OCI-LY3 (cell line): Measurements from ENCODE around the gene CLSTN2.
A peak's percentile ranks its signal among the peaks of the same experiment; 100 is the strongest.

ENCODE experiments used
- H2AFZ ChIP-seq: fragments of 200-600, 300-600 bp; shearing (Covaris generic); 2 replicates; pipeline ENCODE4 v1.6.0; 2014; ENCODE audit warnings: antibody characterized with exemption, low read depth, low read length
- H3K27ac ChIP-seq: fragments of 200-600, 300-600 bp; sonication (generic); 2 replicates; pipeline ENCODE4 v1.5.1; 2014; ENCODE audit warnings: mild to moderate bottlenecking, low read length, moderate library complexity, mixed read lengths
- H3K27me3 ChIP-seq: fragments of 200-600, 300-600 bp; sonication (generic); 2 replicates; pipeline ENCODE4 v1.6.1; 2014; ENCODE audit warnings: low read depth, low read length, mixed read lengths
- H3K36me3 ChIP-seq: fragments of 200-600, 300-600 bp; sonication (generic); replicated peaks from 2 replicates; pipeline ENCODE3; 2014; ENCODE audit warnings: low read depth, low read length, mixed read lengths
- H3K4me1 ChIP-seq: fragments of 300-600, 200-600 bp; sonication (generic); 2 replicates; pipeline ENCODE4 v1.6.1; 2014; ENCODE audit warnings: low read length, mixed read lengths
- H3K4me2 ChIP-seq: fragments of 200-600, 300-600 bp; sonication (generic); 2 replicates; pipeline ENCODE4 v1.6.1; 2014; ENCODE audit warnings: low read length, mixed read lengths
- H3K4me3 ChIP-seq: fragments of 300-600, 200-600 bp; sonication (generic); 2 replicates; pipeline ENCODE4 v1.5.1; 2014; ENCODE audit warnings: antibody characterized with exemption, mild to moderate bottlenecking, low read length, moderate library complexity
- H3K79me2 ChIP-seq: fragments of 300-600, 200-600 bp; shearing (Covaris generic); 2 replicates; pipeline ENCODE4 v1.6.1; 2014; ENCODE audit warnings: mild to moderate bottlenecking, low read length, mixed read lengths
- H3K9ac ChIP-seq: fragments of 300-600, 200-600 bp; shearing (Covaris generic); 2 replicates; pipeline ENCODE4 v1.6.0; 2014; ENCODE audit warnings: mild to moderate bottlenecking, low read length, moderate library complexity
- H3K9me3 ChIP-seq: fragments of 200-600, 300-600 bp; shearing (Covaris generic); 2 replicates; pipeline ENCODE4 v1.6.1; 2014; ENCODE audit warnings: low read length, mixed read lengths; ENCODE audit not compliant: insufficient read depth
- H4K20me1 ChIP-seq: fragments of 200-600, 300-600 bp; sonication (generic); 2 replicates; pipeline ENCODE4 v1.6.1; 2016; ENCODE audit warnings: low read length, mixed read lengths; ENCODE audit not compliant: insufficient read depth
- EZH2phosphoT487 ChIP-seq: fragments of 200-600 bp; shearing (Covaris generic); IDR thresholded peaks from 2 replicates; pipeline ENCODE4 v1.6.1; 2018; ENCODE audit warnings: antibody characterized with exemption, mixed run types, low read depth
- TF ChIP-seq, protein P1 (sequence below): fragments of 200-600, 300-600 bp; sonication (generic); IDR thresholded peaks from 2 replicates; pipeline ENCODE4 v1.5.1; 2014; ENCODE audit warnings: antibody characterized with exemption, low read length, low read depth

The CLSTN2 gene

DNA sequence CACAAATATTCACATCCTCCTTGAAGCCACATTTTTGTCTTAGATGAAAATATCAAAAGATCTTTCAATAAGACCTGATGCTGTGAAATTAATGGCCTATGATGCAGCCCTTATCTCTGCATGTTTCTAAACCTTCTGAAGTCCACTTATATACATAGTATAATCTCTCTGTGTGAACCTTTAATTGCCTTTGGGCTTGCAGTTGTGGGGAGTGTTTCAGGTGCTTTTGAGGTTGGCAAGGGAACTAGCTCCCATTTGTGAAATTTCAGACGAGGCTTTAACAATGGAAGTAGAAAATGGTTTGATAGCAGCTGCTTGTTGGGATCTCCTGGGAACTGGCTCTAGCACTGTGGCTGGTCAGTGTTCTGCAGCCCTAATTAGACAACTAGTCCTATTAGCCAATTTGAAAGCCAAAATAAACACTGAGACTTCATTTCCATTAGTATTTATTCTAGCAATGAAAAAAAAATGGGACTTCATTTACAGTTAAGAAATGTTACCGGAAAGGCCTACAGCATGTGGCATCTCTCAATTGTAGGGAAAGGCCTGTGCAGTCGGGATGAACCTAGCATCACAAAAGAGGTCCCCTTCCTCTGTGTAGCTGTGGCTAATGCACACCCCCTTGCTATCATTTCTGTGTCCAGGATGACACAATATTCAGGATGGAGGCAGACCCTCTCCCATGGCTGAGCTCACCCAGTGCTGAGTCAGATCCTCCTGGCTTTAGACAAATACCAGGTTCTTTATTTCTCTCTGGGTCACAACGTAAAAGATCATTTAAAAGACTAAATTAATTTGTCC is 602.1 kb downstream of the CLSTN2 start:
- Histone ChIP-seq H3K9me3 (0 out of 2 replicates have a peak, but pooled peaks cover 3% of the 10 kb centered on the region), H3K27ac (no peak overlapping the region), H3K27me3 (peaks cover 41% of the 10 kb centered on the region), H3K79me2 (no peaks in the 10 kb centered on the region), H2AFZ (no peak overlapping the region), H3K36me3 (peaks cover 3% of the 10 kb centered on the region), H3K4me1 (peaks cover 36% of the 10 kb centered on the region), H3K9ac (no peak overlapping the region), H3K4me2 (no peak overlapping the region), H4K20me1 (0 out of 2 replicates have a peak, but pooled peaks cover 3% of the 10 kb centered on the region), H3K4me3 (no peak overlapping the region)
- TF ChIP-seq EZH2phosphoT487 = no peak
- TF ChIP-seq, protein P1, sequence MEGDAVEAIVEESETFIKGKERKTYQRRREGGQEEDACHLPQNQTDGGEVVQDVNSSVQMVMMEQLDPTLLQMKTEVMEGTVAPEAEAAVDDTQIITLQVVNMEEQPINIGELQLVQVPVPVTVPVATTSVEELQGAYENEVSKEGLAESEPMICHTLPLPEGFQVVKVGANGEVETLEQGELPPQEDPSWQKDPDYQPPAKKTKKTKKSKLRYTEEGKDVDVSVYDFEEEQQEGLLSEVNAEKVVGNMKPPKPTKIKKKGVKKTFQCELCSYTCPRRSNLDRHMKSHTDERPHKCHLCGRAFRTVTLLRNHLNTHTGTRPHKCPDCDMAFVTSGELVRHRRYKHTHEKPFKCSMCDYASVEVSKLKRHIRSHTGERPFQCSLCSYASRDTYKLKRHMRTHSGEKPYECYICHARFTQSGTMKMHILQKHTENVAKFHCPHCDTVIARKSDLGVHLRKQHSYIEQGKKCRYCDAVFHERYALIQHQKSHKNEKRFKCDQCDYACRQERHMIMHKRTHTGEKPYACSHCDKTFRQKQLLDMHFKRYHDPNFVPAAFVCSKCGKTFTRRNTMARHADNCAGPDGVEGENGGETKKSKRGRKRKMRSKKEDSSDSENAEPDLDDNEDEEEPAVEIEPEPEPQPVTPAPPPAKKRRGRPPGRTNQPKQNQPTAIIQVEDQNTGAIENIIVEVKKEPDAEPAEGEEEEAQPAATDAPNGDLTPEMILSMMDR = no peak

DNA sequence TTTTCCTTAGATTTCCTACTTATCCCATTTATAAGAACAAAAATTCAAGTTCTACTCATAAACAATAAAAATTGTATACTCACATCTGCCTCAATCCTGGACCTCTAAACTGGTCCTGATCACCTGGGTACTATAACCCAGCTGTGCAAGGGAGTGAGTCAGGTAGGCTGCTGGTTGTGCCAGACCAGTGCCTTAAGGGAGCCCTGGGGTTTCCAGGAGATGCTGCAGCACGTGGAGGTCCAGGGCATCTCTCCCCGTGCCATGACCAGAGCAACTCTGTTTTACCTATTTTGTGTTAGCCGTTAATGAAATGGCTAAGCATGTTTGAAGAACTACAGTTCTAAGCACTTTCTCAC is 602.7 kb downstream of the CLSTN2 start:
- Histone ChIP-seq H3K4me1 (peaks cover 36% of the 10 kb centered on the region), H3K4me3 (no peak overlapping the region), H3K9ac (no peak overlapping the region), H3K27ac (no peak overlapping the region), H3K4me2 (no peak overlapping the region), H3K79me2 (no peaks in the 10 kb centered on the region), H3K9me3 (0 out of 2 replicates have a peak, but pooled peaks cover 3% of the 10 kb centered on the region), H2AFZ (no peak overlapping the region), H4K20me1 (0 out of 2 replicates have a peak, but pooled peaks cover 3% of the 10 kb centered on the region), H3K27me3 (peaks cover 41% of the 10 kb centered on the region), H3K36me3 (peaks cover 3% of the 10 kb centered on the region)
- no peak for TF ChIP-seq EZH2phosphoT487
- TF ChIP-seq, protein P1 = no peak

DNA sequence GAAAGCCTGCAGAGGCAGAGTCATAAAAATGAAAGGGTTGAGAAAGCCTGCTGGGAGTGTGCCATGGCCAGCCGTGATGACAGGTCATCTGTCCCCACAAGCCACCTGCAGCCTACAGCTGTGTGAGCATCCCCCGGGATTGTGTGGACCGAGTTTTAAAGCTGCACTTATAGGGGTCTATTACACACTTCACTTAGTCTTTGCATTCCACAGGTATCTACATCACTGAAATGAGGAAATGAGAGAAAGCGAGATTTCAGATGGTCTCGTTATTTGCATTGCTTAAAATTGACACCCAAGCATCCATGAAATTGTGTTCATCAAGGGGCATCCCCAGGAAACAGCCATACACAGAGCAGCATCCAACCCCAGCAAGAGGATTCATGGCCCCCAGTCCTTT is 605.3 kb downstream of the CLSTN2 start:
- Histone ChIP-seq H4K20me1 (0 out of 2 replicates have a peak, but pooled peaks cover 3% of the 10 kb centered on the region), H3K9me3 (no peaks in the 10 kb centered on the region), H3K4me3 (peak overlapping the region; percentile 43), H3K27me3 (peaks cover 51% of the 10 kb centered on the region), H2AFZ (no peak overlapping the region), H3K9ac (no peak overlapping the region), H3K4me1 (peaks cover 36% of the 10 kb centered on the region), H3K79me2 (no peaks in the 10 kb centered on the region), H3K4me2 (peak overlapping the region; percentile 82), H3K27ac (no peak overlapping the region), H3K36me3 (no peaks in the 10 kb centered on the region)
- TF ChIP-seq, protein P1 = no peak
- TF ChIP-seq EZH2phosphoT487 = no peak

DNA sequence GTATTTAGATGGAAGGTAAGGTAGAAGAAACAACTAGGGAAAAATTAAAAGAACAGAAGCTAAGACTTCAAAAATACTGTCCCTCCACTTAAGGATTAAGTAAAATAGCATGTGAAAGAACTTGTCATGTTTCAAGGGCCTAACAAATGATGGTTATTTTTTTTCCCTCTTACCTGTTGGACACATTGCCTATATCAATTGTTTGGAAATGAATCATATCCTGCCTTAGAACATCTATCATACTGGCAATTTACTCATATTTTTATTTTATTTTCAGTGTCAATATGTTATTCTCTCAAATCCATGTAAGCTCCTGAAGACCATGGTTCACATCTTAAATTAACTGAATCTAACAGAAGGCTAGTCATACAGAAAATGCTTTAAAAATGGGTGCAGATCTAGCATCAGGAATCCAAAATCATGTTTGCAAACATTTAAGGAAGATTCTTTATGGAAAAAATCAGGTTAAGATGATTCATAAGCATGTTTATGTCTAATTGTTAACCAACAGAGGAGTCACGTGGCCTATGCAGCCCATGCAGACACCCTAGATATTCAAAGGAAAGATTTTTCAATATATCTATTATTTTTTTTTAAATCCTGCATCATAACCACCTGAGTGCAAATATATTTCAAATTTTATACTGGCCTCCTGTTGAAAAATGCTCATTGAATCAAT is 607.1 kb downstream of the CLSTN2 start:
- no peak overlapping the region for H3K4me3 ChIP-seq
- H3K36me3 ChIP-seq = no peaks in the 10 kb centered on the region
- no peaks in the 10 kb centered on the region for H3K9me3 ChIP-seq
- H3K9ac ChIP-seq = no peak overlapping the region
- peaks cover 45% of the 10 kb centered on the region for H3K27me3 ChIP-seq
- H3K4me1 ChIP-seq = peaks cover 36% of the 10 kb centered on the region
- H4K20me1 ChIP-seq = 0 out of 2 replicates have a peak, but pooled peaks cover 3% of the 10 kb centered on the region
- TF ChIP-seq, protein P1 = no peak
- no peak for TF ChIP-seq EZH2phosphoT487
- no peak overlapping the region for H2AFZ ChIP-seq
- no peak overlapping the region for H3K27ac ChIP-seq
- H3K79me2 ChIP-seq = no peaks in the 10 kb centered on the region
- H3K4me2 ChIP-seq = no peak overlapping the region
